CD4-positive, alpha-beta T cell treated with Interleukin-15 for 1 hour (primary cell): Measurements from ENCODE around the gene NLRP13.
"Not testable (repeated sequence)": the region's sequence is repeated elsewhere in the genome, so short reads cannot be mapped to it uniquely, and the experiment has no call there.

Experiments used
- DNase-seq: peaks from one replicate; pipeline ENCODE4 v3.0.0-alpha.2; 2020

NLRP13 gene, protein sequence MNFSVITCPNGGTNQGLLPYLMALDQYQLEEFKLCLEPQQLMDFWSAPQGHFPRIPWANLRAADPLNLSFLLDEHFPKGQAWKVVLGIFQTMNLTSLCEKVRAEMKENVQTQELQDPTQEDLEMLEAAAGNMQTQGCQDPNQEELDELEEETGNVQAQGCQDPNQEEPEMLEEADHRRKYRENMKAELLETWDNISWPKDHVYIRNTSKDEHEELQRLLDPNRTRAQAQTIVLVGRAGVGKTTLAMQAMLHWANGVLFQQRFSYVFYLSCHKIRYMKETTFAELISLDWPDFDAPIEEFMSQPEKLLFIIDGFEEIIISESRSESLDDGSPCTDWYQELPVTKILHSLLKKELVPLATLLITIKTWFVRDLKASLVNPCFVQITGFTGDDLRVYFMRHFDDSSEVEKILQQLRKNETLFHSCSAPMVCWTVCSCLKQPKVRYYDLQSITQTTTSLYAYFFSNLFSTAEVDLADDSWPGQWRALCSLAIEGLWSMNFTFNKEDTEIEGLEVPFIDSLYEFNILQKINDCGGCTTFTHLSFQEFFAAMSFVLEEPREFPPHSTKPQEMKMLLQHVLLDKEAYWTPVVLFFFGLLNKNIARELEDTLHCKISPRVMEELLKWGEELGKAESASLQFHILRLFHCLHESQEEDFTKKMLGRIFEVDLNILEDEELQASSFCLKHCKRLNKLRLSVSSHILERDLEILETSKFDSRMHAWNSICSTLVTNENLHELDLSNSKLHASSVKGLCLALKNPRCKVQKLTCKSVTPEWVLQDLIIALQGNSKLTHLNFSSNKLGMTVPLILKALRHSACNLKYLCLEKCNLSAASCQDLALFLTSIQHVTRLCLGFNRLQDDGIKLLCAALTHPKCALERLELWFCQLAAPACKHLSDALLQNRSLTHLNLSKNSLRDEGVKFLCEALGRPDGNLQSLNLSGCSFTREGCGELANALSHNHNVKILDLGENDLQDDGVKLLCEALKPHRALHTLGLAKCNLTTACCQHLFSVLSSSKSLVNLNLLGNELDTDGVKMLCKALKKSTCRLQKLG

DNA sequence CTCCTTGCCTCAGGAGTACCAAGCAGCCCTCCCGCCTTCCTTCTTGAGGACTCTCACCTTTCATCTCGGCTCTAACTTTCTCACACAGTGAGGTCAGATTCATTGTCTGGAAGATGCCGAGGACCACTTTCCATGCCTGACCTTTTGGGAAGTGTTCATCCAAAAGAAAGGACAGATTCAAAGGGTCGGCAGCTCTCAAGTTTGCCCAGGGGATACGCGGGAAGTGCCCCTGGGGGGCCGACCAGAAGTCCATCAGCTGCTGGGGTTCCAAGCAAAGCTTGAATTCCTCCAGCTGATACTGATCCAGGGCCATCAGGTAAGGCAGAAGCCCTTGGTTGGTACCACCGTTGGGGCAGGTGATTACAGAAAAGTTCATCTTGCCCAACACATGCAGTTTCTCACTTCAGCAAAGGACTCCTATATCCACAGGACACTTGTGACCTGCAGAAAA lies at the start of gene NLRP13:
Gene NLRP13, minus strand, starts transcription at position 401 of the 451 bp plus-strand sequence. Its CDS starts 25 bp downstream, at position 376.
- DNase-seq: no peak

DNA sequence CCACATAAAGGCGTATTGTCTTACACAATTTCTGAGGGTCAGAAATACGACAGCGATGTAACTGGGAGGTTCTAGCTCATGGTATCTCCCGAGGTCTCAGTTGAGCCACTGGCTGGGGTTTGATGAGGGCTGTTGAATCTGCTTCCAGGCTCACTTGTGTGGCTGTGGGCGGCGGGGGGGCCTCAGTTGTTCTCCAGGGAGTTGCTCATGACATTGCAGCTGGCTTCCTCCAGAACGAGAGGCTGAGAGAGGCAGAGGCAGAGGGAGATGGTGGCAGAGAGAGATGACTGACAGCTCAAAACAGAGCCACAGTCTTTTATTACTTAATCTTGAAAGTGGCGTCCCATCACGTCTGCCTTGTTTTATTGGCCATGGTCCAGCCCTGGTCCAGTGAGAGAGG lies 48.3 kb upstream of the NLRP13 start:
- no peak for DNase-seq

DNA sequence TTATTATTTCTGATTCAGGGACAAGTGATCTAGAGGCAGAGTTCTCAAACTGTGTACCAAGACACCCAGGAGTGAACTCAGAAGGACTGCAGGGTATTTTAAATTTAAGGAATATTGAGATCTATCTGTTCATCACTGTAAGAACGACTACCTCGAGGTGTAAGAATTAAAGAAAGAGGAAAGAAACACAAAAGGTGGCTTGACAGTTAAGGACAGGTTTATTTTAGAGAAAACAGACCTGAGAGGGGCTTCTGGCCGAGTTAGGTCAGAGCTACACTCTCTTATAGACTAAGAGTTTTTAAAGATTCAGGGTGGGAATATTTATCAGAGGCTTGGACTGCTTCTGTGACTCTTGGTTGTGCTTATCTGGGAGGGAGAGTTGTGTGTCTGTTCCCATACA lies 41.8 kb upstream of the NLRP13 start:
- DNase-seq: no peak

DNA sequence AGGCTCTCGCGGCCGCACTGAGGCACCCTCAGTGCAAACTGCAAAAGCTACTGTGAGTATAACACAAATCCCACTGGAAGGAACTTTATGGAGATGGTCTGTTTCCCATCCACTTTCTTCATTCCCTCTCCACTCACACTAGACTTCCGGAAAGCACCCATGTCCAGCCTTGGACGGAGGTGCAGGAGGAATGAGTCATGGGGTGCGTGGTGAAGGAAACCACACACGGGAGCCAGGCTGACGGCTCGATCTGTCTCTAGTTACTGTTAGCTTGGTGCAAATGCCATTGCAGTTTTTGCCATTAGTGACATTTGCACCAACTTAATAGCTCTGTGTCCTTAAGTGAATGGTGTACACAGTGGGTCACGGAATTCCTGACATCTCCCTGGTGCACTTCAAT lies 30.1 kb upstream of the NLRP13 start:
- no peak for DNase-seq

DNA sequence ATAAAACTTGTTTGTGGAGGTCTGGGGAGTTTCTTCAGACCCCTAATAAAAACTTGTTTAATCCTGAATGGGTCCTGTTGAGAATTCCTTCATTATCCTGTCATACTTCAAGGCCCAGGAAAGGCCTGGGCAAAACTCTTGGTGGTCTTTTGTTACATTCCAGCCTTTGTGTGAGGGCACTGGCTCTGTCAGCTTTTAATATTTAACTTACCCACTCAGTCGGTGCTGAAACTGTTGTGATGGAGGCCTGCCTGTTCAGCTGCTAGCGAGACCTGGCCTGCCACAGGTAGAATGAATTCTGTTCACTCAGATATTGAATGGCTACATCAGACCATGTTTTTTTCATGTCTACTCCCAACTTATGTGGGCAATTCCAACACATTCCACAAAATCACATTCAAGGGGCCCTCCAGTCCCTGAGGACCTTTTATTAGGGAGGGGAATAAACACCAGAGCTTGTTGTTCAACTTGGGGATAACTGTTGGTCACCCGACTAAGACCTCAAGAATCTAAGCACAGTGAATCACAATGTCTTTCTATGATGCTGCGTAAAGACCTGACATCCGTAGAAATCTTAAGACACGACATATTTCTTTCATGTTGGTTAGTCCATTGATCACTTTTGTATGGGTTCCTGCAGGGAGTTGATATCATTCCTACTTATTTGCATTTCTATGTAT lies 28.0 kb upstream of the NLRP13 start:
- no peak for DNase-seq

DNA sequence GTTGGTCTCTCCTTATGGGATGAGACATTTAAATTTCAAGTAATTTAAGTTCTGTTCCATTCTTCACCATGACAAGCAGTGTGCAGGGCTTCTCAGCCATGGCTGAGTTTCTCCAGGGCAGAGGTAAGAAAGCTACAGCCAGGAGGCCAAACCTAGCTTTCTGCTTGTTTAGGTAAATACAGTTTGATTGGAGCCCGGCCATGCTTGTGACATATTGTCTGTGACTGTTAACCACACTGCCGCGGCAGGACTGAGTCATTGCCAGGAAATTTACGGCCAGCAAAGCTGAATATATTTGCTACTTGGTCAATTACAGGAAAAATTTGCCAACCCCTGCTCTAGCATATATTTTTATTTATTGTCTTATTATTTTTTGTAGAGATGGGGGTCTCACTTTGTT lies 26.2 kb upstream of the NLRP13 start:
- DNase-seq: no peak

DNA sequence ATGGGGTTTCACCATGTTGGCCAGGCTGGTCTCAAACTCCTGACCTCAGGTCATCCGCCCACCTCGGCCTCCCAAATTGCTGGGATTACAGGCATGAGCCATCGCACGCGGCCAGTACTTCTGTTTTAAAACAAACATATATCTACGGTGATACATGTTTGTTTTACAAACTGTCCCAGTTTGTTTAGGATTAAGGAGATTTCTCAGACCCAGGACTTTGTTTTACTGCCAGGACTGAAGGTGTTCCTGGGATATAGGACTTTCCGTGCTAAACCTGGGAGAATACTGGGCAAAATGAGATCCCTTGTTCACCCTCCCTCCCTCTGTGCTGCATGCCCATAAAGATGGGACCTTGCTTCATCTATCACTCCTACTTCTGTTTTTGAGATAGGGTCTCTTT lies 24.3 kb upstream of the NLRP13 start:
- no peak for DNase-seq

DNA sequence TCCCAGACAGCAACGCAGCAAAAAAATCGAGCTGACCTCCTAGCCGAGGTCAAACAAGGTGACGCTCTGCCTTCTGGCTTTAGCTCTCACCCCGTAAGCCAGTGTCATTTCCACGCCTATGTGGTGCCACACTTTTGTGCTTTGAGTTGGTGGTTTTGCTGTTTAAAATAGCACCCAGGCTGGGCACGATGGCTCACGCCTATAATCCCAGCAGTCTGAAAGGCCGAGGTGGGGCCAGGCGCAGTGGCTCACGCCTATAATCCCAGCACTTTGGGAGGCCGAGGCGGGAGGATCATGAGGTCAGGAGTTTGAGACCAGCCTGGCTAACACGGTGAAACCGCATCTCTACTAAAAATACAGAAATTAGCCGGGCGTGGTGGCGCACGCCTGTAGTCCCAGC lies 18.4 kb upstream of the NLRP13 start:
- DNase-seq: not testable (repeated sequence)

DNA sequence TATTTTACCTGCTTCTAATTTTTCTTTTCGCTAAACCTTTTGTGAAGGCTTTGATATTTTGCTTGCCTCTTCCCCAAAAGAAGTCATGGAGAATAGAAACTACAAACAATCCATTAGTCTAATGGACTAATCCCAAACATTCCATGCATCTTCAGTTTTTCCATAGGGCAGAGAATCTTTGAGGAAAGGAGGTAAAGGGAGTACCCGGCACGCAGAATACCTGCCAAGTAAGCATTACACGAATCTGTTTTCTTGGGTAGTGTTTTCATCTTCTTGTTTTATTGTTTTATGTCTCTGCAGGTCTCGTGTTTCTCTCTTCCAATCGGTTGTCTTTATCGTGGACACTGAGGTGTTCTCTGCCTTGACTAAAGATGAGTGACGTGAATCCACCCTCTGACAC lies 15.4 kb upstream of the NLRP13 start, which contains the start of gene NLRP8:
Gene NLRP8, plus strand, starts transcription at position 301 of the 400 bp plus-strand sequence.
- no peak for DNase-seq

DNA sequence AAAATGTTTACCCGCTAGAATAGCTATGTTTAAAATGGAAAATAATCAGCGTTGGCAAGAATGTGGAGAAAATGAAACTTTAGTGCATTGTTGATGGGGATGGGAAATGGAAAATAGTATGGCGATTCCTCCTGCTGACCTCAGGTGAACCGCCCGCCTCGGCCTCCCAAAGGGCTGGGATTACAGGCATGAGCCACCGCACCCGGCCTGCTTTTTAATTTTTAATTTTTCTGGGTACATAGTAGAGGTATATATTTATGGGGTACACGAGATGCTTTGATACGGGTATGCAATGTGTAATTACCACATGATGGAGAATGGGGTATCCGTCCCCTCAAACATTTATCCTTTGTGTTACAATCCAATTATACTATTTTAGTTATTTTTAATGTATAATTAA lies 8.2 kb upstream of the NLRP13 start:
- no peak for DNase-seq

DNA sequence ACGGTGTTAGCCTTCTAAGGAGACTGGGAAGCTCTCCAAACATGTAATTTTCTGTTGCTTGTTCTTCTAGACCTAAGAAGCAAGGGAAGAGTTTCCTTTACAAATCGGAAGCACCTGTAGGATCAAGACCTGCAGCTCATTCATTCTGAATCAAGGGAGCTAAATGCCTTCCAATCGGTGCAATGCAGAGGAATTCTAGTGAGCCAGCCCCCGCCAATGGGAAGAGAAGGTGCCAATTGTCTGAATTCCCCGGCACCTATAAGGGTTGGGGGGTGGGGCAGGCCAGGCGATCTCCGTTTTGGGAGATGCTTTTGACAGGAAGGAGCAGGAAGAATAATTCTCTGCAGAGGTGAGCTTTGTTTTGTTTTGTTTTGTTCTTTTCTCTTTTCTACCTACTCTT lies 7.1 kb upstream of the NLRP13 start:
- no peak for DNase-seq

DNA sequence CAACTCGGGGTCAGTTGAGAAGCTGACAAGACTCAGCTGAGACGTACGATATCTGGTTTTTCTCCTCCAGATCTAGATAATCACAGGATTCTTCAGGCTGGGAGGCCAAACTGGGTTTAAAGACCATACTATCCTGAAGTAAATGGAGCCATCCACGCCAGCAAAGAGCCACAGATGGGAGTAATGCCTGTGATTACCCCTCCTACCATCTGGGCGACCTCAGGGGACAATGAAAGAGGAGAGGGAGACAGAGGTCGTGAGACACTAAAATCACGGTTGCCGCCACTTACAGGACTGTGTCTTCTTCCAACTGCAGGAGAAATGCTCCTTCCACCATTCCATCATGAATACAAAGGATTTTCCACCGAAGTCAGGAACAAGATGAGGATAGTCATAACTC lies 3.1 kb upstream of the NLRP13 start:
- no peak for DNase-seq

DNA sequence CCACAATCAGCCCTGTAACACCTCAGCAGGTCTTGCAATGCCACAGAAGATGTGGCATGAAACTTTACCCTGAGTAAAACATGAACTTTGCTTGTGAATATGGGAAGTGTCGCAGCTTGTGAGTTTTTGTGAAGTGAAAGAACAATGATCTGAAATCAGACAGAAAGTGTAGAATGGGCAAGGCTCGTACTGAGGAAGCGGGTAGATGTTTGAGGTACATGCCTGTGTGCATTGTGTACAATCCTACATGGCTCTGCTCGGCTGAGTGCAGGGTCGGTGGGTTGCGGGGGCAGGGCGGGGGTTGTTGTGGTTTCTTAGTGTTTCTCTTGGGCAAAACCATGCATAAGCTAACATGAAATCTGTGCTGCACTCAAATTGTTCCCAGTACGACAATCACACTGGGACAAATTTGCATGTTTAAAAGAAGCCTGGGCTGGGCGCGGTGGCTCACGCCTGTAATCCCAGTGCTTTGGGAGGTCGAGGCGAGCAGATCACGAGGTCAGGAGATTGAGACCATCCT lies 1.1 kb downstream of the NLRP13 start:
- DNase-seq: no peak

DNA sequence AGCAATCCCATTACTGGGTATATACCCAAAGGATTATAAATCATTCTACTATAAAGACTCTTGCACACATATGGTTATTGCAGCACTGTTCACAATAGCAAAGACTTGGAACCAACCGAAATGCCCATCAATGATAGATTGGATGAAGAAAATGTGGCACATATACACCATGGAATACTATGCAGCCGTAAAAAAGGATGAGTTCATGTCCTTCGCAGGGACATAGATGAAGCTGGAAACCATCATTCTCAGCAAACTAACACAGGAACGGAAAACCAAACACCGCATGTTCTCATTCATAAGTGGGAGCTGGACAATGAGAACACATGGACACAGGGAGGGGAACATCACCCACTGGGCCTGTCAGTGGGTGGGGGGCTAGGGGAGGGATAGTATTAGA lies 2.9 kb downstream of the NLRP13 start:
- not testable (repeated sequence) for DNase-seq

DNA sequence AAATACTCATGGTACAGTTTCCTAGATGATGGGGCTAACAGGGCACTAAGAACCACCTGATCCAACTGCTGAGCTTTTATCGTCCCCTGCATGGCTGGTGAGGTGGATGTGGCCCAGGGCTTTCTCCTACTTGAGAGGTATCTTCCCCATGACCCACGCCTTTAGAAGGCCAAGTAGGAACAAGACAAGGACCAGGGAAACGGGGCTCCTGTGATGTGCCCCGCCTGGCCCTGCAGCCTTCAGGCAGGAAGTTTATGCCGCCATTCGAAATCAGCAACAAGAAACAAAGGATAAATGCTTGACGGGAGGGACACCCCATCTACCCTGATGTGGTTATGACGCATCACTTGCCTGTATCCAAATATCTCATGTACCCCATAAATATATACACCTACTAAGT lies 4.1 kb downstream of the NLRP13 start:
- DNase-seq: no peak

DNA sequence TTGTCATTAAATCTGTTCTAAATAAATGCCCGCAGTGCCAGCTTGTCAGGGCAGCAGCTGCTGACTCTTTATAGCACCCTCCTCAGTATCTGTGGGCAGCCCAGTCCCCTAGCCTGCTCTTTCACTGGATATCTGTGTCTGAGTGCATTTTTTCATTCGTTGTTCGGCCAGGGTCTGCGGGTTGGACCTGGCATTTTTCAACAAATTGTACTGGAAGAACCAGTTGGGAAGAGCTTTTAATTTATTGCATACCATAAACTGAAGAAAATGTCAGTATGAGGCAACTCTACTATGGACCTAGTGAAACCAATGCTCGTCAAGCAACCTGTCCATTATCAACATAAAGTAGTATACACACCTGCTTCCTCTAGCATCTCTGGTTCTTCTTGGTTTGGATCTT lies 8.6 kb downstream of the NLRP13 start:
- no peak for DNase-seq

DNA sequence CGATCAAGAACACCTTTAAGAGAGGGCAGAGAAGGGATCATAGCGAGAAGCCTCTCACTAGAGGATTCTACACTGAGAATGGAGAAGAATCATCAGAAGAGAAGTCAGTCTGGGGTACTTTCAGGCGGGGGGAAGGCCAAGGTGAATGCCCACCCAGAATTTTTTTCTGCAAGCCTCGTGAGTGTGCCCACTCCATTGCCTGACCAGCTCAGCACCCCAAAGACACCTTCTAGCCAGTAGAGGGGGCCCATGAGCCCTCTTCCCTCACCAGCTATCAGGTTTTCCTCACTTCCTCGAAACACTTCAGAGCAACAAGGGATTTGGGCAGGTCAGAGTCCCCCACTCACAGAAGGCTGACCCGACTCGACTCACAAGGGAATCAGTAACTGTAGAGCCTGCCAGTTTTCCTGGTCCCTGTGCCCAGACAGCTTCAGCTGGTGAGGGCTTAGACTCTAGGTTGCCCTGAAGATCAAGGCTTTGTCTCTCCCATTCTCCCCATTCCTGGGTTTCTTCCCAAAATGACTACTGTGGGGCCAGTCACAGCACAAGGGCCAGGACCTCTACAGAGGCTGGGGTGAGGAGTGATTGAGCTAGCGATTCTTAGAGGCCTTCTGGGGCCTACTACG lies 18.4 kb downstream of the NLRP13 start:
- DNase-seq: no peak

DNA sequence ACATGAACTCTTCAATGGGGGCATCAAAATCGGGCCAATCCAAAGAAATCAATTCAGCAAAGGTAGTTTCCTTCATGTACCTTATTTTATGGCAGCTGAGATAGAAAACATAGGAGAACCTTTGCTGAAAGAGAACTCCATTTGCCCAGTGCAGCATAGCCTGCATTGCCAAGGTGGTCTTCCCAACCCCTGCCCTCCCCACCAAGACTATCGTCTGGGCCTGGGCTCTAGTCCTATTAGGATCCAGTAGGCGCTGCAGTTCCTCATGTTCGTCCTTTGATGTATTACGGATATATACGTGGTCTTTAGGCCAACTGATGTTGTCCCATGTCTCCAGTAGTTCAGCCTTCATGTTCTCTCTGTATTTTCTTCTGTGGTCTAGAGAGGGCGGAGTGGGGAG lies 19.2 kb downstream of the NLRP13 start:
- DNase-seq: no peak

DNA sequence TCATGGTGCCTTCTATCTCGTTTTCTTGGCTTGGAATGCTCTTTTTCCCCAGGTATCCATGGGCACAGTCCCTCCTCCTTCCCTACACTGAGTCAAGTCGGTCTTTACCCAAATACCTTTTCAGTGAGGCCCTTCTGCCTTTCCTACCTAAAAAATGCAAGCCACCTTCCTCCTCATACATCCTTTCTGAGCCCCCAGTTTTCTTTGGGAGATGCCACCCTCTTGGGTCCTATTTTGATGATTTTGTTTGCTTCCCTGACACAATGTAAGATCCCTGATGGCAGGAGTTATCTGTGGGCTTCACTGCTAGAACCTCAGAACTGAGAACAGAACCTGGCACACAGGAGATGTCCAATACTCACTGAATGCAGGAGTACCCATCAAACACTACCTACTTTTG lies 22.3 kb downstream of the NLRP13 start:
- no peak for DNase-seq

DNA sequence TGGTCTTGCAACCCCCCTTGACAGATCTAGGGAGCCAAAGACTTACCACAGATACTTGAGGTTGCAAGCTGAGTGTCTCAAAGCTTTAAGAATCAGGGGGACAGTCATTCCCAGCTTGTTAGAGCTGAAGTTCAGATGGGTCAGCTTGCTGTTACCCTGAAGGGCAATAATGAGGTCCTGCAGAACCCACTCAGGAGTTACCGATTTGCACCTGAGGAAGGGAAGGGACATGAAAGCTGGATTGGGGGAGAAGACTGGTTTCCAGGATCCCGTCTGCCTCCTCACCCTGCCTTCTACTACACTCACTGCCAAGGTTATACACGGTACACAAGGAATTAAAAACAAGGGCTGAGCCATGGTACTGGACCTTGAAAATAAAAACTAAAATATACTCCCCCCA lies 24.4 kb downstream of the NLRP13 start:
- no peak for DNase-seq

DNA sequence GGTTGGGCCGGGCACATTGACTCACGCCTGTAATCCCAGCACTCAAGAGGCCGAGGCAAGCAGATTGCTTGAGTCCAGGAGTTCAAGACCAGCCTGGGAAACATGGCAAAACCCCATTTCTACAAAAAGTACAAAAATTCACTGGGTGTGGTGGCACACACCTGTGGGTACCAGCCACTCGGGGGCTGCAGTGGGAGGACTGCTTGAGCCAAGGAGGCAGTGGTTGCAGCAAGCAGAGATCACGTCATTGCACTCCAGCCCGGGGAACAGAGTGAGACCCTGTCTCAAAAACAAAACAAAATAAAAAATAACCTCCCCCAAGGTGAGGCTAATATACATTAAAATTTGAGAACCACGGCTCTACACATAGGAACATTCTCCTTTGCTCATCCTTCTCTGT lies 24.9 kb downstream of the NLRP13 start:
- DNase-seq: no peak

DNA sequence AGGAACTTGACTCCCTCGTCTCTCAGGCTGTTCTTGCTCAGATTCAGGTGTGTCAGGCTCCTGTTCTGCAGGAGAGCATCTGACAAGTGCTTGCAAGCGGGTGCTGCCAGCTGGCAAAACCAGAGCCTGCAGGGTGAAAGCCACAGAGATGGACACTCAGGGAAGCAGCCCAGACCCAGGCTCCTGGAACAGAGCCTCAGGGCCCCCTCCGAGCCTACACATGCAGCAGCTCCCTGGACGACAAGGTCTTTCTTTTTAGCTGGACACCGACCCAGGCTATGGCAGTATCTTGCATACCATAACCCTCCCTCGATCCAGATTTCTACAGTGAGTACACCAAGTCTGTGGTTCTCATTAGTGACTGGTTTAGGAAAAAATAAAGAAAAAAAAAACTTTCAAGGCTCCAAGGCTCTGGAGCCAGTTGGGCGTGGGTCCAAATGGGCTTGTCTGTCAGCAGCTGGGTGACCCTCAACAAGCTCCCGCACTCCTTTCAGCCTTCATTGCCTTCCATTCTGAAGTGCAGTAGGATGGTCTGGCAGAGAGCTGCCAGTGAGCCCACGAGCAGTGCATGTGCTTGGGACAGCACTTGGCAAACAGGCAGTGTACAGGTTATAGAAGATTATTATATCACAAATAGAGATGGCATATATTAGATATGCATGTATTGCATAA lies 29.9 kb downstream of the NLRP13 start:
- no peak for DNase-seq
